C4-2B (cell line): ENCODE results near the gene BRICD5.

Experiments used
- ZFX ChIP-seq: fragments of 450-650 bp; IDR thresholded peaks from 2 replicates; pipeline ENCODE4 v1.6.1; 2017
- TF ChIP-seq, protein P1 (sequence below): fragments of 450-650 bp; conservative IDR thresholded peaks from 2 replicates; pipeline ENCODE4 v1.5.1; 2017; ENCODE audit warnings: mild to moderate bottlenecking

DNA sequence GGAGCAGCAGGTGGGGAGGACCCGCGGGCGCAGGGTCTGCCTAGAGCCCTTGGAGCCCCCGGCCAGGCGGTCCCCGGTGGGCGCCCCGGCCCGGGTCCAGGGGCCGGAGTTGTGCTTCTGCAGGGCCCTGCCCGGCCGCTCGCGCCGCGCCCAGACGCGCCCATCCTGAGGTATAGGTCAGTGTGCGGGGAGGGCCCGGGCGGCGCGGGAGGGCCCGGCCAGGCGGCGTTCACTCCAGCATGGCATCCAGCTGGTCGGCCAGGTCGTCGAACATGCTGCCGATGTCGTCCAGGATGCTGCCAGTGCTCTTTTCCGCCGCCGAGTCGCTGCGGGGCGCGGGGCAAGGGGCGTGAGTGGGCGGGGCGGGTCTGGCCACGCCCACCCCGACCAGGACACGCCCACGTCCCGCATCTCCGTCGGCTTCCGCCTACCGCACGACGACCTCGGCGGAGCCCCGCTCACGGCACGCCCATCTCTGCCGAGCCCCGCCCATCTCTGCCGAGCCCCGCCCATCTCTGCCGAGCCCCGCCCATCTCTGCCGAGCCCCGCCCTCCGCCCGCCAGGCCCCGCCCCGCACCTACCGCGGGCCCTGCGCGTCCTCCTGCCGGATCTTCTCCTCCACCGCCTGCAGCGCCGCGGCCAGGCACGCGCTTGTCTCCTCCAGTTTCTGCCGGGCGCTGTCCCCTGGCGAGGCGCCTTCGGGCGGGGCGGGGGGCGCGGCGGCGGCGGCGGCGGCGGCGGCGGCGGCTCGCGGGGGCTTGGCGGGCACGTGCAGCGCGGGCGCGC, 32.1 kb downstream of the BRICD5 start:
- TF ChIP-seq, protein P1, sequence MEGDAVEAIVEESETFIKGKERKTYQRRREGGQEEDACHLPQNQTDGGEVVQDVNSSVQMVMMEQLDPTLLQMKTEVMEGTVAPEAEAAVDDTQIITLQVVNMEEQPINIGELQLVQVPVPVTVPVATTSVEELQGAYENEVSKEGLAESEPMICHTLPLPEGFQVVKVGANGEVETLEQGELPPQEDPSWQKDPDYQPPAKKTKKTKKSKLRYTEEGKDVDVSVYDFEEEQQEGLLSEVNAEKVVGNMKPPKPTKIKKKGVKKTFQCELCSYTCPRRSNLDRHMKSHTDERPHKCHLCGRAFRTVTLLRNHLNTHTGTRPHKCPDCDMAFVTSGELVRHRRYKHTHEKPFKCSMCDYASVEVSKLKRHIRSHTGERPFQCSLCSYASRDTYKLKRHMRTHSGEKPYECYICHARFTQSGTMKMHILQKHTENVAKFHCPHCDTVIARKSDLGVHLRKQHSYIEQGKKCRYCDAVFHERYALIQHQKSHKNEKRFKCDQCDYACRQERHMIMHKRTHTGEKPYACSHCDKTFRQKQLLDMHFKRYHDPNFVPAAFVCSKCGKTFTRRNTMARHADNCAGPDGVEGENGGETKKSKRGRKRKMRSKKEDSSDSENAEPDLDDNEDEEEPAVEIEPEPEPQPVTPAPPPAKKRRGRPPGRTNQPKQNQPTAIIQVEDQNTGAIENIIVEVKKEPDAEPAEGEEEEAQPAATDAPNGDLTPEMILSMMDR, result no peak
- TF ChIP-seq ZFX, result no peak
